DND-41 (cell line): ENCODE measurements around the gene RAD51B.

Source experiments
- EZH2 ChIP-seq: IDR thresholded peaks from 3 replicates; pipeline ENCODE4 v1.6.1; 2012; ENCODE audit warnings: borderline replicate concordance, low read depth, mild to moderate bottlenecking, moderate library complexity, low read length, inconsistent platforms; ENCODE audit not compliant: severe bottlenecking
- TF ChIP-seq, protein P1 (sequence below): IDR thresholded peaks from 2 replicates; pipeline ENCODE4 v1.5.1; 2012; ENCODE audit warnings: borderline replicate concordance, low read length, moderate library complexity, mild to moderate bottlenecking; ENCODE audit not compliant: poor library complexity, severe bottlenecking; ENCODE audit errors: extremely low read depth

DNA sequence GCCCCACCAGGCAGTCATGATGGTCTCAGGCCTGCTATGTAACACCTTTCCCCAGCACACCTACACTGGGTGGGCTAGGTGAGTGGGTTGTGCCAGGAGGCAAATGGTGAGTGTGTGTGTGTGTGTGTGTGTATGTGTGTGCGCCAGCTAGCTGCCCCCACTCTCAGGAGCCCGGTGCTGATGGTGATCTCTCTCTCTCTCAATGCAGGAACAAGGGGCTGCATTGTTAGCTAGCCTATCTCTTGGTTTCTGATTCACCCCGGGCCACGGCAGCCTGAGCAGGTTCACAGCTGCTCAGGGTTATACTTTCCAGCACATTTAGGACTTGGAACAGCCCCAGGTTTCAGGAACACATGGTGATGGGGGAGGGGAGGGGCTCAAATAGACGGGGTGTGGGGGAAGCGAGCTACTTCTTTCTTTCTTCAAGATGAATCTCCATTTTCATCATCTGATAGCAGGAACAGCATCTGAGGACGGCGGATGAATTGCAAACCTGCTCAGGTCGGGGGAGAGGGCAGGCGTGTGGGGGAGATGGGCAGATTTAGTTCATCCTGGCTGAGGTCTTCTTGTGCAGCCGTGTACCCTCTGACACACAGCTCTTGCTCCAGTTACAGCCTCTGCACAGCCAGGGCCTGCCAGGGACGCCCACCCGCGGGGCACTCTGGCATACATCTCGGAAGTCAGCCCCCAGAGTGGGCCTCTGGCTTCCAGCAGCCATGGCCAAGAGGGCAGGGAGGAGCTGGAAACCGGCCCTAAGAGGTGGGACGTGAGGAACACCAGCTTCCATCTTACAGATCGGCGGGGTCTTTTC is 835.6 kb downstream of the RAD51B start:
- TF ChIP-seq, protein P1, sequence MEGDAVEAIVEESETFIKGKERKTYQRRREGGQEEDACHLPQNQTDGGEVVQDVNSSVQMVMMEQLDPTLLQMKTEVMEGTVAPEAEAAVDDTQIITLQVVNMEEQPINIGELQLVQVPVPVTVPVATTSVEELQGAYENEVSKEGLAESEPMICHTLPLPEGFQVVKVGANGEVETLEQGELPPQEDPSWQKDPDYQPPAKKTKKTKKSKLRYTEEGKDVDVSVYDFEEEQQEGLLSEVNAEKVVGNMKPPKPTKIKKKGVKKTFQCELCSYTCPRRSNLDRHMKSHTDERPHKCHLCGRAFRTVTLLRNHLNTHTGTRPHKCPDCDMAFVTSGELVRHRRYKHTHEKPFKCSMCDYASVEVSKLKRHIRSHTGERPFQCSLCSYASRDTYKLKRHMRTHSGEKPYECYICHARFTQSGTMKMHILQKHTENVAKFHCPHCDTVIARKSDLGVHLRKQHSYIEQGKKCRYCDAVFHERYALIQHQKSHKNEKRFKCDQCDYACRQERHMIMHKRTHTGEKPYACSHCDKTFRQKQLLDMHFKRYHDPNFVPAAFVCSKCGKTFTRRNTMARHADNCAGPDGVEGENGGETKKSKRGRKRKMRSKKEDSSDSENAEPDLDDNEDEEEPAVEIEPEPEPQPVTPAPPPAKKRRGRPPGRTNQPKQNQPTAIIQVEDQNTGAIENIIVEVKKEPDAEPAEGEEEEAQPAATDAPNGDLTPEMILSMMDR = no peak
- TF ChIP-seq EZH2 = no peak
